HAP-1 (cell line): ENCODE results near the gene PLEKHM2.

Experiments used
- DNase-seq, 2 experiments: peaks; one replicate each; pipeline ENCODE4 v3.0.0-alpha.2; 2016 to 2020; ENCODE audit warnings: low spot score in 2 of 2
- H3K27me3 ChIP-seq: fragments of 250-450 bp; sonication (Bioruptor Pico); 2 replicates; pipeline ENCODE4 v1.5.1; 2020; ENCODE audit warnings: low read depth, mild to moderate bottlenecking, moderate library complexity
- H3K36me3 ChIP-seq: fragments of 250-450 bp; sonication (Bioruptor Pico); replicated peaks from 2 replicates; pipeline ENCODE4 v1.5.1; 2020; ENCODE audit warnings: mild to moderate bottlenecking
- H3K4me1 ChIP-seq: fragments of 250-450 bp; sonication (Bioruptor Pico); 2 replicates; pipeline ENCODE4 v1.5.1; 2020; ENCODE audit warnings: mild to moderate bottlenecking
- H3K4me3 ChIP-seq: fragments of 250-450 bp; sonication (Bioruptor Pico); 2 replicates; pipeline ENCODE4 v1.5.1; 2020; ENCODE audit warnings: mild to moderate bottlenecking, moderate library complexity
- H3K9me3 ChIP-seq: fragments of 250-450 bp; sonication (Bioruptor Pico); 2 replicates; pipeline ENCODE4 v1.5.1; 2020; ENCODE audit warnings: mild to moderate bottlenecking, moderate library complexity
- in situ Hi-C: fragments of 300-500 bp; cut with MboI; formaldehyde crosslinking; loops from 3 replicates; pipeline ENCODE4 v1.14.3; 2020; ENCODE audit warnings: low sequenced_read_pairs, inconsistent platforms, mixed read lengths

PLEKHM2 gene

GRCh38 chr1:15728937-15729657 is 45.0 kb downstream of the PLEKHM2 start:
- peaks cover 44% of the 10 kb centered on the region for H3K36me3 ChIP-seq
- in situ Hi-C loops: no loop called here

DNA sequence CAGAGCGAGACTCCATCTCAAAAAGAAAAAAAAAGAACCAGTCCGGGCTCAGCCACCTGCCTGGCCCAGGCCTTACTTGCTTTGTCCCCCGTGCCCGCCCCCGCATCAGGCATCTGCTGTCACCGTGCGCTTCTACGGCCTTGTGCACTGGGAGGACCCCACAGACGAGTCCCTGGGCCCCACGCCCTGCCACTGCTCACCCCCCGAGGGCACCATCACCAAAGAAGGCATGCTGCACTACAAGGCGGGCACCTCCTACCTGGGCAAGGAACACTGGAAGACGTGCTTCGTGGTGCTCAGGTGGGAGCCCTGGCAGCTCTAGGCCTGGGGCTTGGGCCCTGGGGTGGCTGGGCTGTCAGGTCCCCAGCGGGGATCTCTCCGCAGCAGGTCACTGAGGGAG is 46.3 kb downstream of the PLEKHM2 start:
- no peak for DNase-seq
- H3K36me3 ChIP-seq: peaks cover 43% of the 10 kb centered on the region
- no peaks in the 10 kb centered on the region for H3K27me3 ChIP-seq
- no peaks in the 10 kb centered on the region for H3K9me3 ChIP-seq
- in situ Hi-C loops: no loop called here
- H3K4me3 ChIP-seq: no peak overlapping the region
- no peaks in the 10 kb centered on the region for H3K4me1 ChIP-seq

More at GRCh38 chr1:15728937-15729657, 45.0 kb downstream of the PLEKHM2 start:
- no peaks in the 10 kb centered on the region for H3K4me1 ChIP-seq
- H3K9me3 ChIP-seq: no peaks in the 10 kb centered on the region
- DNase-seq: no peak
- H3K4me3 ChIP-seq: no peak overlapping the region
- no peaks in the 10 kb centered on the region for H3K27me3 ChIP-seq

DNA sequence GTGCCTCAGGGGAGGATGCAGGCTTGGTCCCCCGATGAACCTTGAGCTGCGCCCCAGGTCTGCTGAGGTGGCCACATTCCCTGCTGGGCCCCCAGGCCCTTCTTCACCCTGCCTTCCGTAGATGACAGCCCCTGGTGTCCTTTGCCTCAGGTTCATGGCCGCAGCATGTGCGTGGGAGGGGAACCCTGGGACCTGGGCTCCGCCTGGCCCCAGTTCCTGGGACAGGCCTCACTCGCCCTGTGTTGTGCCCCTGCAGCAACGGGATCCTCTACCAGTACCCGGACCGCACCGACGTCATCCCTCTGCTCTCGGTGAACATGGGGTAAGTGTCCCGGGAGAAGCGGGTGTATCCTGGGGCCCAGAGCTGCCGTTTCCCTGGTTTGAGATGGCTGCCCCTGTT is 46.8 kb downstream of the PLEKHM2 start:
- DNase-seq: no peak
- Histone ChIP-seq H3K4me1 (no peaks in the 10 kb centered on the region), H3K36me3 (peaks cover 41% of the 10 kb centered on the region), H3K27me3 (no peaks in the 10 kb centered on the region), H3K4me3 (no peak overlapping the region), H3K9me3 (no peaks in the 10 kb centered on the region)
- in situ Hi-C loops: no loop called here

- peaks cover 41% of the 10 kb centered on the region for H3K36me3 ChIP-seq
- H3K4me3 ChIP-seq: no peak overlapping the region
- H3K27me3 ChIP-seq: no peaks in the 10 kb centered on the region
- in situ Hi-C loops: no loop called here
- H3K9me3 ChIP-seq: no peaks in the 10 kb centered on the region
- DNase-seq: no peak
- no peaks in the 10 kb centered on the region for H3K4me1 ChIP-seq
Measured at GRCh38 chr1:15731735-15732685, 47.9 kb downstream of the PLEKHM2 start.

DNA sequence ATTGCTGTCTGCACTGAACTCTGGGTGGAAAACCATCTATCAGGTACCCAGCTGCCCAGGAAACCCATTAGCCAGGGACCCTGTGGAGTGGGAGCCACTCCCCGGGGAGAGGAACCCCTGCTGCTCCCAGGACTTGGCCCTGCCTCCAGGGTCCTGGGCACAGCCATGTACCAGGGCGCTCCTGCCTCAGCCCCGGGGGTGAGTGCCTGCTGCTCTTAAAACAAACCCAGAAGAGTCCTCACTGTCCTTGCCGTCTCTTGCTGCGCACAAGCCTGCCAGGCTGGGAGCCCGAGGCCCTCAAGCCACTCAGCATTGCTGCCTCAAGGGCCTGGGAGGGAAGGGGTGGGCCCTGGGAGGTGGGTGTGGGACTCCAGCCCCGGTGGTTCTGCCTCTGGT is 48.6 kb downstream of the PLEKHM2 start:
- H3K4me1 ChIP-seq: no peaks in the 10 kb centered on the region
- no peaks in the 10 kb centered on the region for H3K27me3 ChIP-seq
- in situ Hi-C loops: no loop called here
- no peaks in the 10 kb centered on the region for H3K9me3 ChIP-seq
- no peak overlapping the region for H3K4me3 ChIP-seq
- DNase-seq: no peak
- peaks cover 34% of the 10 kb centered on the region for H3K36me3 ChIP-seq

- H3K36me3 ChIP-seq: peaks cover 30% of the 10 kb centered on the region
Measured at GRCh38 chr1:15733218-15733725, 49.2 kb downstream of the PLEKHM2 start.

DNA sequence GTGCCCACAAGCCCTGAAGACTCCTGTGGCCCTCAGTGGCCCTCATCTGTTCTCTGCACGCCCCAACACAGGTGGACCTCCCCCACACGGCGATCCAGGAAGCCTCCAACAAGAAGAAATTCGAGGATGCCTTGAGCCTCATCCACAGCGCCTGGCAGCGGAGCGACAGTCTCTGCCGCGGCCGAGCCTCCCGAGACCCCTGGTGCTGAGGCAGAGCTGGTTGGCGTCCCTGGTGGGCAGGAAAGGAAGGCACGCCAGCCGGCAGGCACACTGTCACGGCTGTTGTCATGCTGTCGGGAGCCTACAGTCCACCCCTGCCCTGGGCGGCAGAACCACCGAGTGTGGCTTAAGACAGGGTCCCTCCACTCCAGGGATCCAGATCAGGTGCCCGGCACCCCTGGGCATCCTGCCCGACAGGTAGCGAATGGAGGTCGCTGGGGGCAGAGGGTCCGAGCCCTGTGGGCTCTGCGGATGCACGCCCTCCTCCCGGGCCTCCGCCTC is 49.7 kb downstream of the PLEKHM2 start:
- in situ Hi-C loops: no loop called here

More at GRCh38 chr1:15733218-15733725, 49.2 kb downstream of the PLEKHM2 start:
- Histone ChIP-seq H3K4me3 (no peak overlapping the region), H3K27me3 (no peaks in the 10 kb centered on the region), H3K9me3 (no peaks in the 10 kb centered on the region), H3K4me1 (no peaks in the 10 kb centered on the region)
- no peak for DNase-seq
- in situ Hi-C loops: no loop called here

GRCh38 chr1:15734296-15734695 is 50.2 kb downstream of the PLEKHM2 start:
- H3K27me3 ChIP-seq: no peaks in the 10 kb centered on the region
- H3K4me1 ChIP-seq: no peaks in the 10 kb centered on the region
- in situ Hi-C loops: no loop called here
- H3K36me3 ChIP-seq: peaks cover 25% of the 10 kb centered on the region
- no peak for DNase-seq
- no peaks in the 10 kb centered on the region for H3K9me3 ChIP-seq
- no peak overlapping the region for H3K4me3 ChIP-seq

More for the DNA sequence above, 49.7 kb downstream of the PLEKHM2 start:
- H3K4me3 ChIP-seq: no peak overlapping the region
- H3K9me3 ChIP-seq: no peaks in the 10 kb centered on the region
- H3K27me3 ChIP-seq: no peaks in the 10 kb centered on the region
- H3K4me1 ChIP-seq: no peaks in the 10 kb centered on the region
- H3K36me3 ChIP-seq: peaks cover 25% of the 10 kb centered on the region
- DNase-seq: no peak

DNA sequence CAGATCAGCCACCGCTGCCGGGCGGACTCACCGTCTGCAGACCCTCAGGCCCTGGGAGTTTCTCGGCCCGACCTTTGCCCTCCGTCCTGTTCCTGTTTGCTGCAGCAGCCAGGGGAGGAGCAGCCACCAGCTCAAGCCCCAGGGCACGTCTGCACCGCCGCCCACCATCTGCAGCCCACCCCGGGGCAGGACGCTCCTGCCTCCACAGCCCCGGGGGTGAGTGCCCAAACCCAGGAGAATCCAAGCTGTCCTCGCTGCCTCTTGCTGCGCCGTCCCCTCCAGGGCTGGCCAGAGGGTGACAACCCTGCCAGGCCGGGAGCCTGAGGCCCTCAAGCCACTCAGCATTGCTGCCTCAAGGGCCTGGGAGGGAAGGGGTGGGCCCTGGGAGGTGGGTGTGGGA is 50.8 kb downstream of the PLEKHM2 start:
- H3K9me3 ChIP-seq: no peaks in the 10 kb centered on the region
- no peaks in the 10 kb centered on the region for H3K4me1 ChIP-seq
- no peak overlapping the region for H3K4me3 ChIP-seq
- no peak for DNase-seq
- in situ Hi-C loops: no loop called here
- H3K27me3 ChIP-seq: no peaks in the 10 kb centered on the region
- peaks cover 25% of the 10 kb centered on the region for H3K36me3 ChIP-seq

- no peak for DNase-seq
- in situ Hi-C loops: no loop called here
- H3K4me1 ChIP-seq: no peaks in the 10 kb centered on the region
- H3K27me3 ChIP-seq: no peaks in the 10 kb centered on the region
- H3K4me3 ChIP-seq: no peak overlapping the region
- H3K9me3 ChIP-seq: no peaks in the 10 kb centered on the region
- peaks cover 25% of the 10 kb centered on the region for H3K36me3 ChIP-seq
Measured at GRCh38 chr1:15735304-15736037, 51.4 kb downstream of the PLEKHM2 start.

DNA sequence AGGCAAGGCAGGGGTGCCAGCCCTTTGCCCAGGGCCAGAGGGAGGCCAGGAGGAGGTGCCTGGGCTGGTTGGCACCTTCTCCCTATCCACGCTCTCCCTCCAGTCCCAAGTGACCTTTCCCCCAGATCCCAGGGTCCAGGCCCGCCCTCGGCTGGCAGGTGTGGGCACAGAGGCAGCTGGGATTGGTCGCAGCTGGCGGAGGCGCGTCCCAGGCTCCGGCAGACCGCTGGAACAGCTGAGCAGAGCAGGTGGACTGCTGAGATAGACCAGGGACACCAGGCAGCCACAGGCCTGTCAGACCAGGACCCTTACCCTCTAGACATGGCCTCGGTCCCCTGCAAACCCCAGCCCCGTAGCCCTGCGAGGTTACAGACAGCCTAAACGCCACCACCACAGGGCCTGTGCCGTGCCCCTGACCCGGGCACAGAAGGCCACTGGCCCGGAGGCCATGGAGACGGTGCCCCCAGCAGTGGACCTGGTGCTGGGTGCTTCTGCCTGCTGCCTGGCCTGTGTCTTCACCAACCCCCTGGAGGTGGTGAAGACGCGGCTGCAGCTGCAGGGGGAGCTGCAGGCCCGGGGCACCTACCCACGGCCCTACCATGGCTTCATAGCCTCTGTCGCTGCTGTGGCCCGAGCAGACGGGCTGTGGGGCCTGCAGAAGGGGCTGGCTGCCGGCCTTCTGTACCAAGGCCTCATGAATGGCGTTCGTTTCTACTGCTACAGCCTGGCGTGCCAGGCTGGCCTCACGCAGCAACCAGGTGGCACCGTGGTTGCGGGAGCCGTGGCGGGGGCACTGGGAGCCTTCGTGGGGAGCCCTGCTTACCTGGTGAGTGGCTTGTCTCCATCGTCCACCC is 52.1 kb downstream of the PLEKHM2 start, which contains the start of gene SLC25A34:
Gene SLC25A34, plus strand, starts transcription at position 221 of the 854 bp plus-strand sequence. Its CDS starts 228 bp downstream, at position 449.
- no peaks in the 10 kb centered on the region for H3K4me1 ChIP-seq
- peaks cover 17% of the 10 kb centered on the region for H3K36me3 ChIP-seq
- no peaks in the 10 kb centered on the region for H3K27me3 ChIP-seq
- in situ Hi-C loops: no loop called here
- H3K9me3 ChIP-seq: no peaks in the 10 kb centered on the region
- H3K4me3 ChIP-seq: no peak within 1 kb of the TSS
- DNase-seq: no peak

- Histone ChIP-seq H3K36me3 (peaks cover 16% of the 10 kb centered on the region), H3K4me3 (no peak overlapping the region), H3K9me3 (no peaks in the 10 kb centered on the region), H3K4me1 (peaks cover 2% of the 10 kb centered on the region; the same call in 1 of the 2 replicates), H3K27me3 (no peaks in the 10 kb centered on the region)
- DNase-seq: no peak
- in situ Hi-C loops: no loop called here
Measured at GRCh38 chr1:15736892-15737261, 52.8 kb downstream of the PLEKHM2 start.
